ENCODE measurements around the gene HELQ.

DNA sequence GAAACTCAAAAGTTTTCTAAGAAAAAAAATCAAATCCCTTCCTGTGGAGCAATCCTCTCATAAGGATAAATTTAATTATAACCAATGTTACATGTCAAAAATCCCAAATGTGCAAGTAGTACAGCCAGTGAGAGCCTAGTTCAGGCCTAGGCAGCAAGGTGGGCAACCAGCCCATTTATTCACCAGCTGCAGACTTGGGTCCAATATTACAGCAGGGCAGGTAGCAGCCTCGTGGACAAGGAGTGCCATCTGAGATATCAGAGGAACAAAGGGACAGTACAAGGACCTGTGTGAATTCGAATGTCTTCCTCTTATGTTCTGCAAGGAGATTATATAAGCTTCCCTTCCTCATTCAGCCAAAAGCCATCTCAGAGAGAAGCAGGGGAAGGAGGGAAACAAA is 6.6 kb downstream of the HELQ start:
- TF ChIP-seq, protein P1, sequence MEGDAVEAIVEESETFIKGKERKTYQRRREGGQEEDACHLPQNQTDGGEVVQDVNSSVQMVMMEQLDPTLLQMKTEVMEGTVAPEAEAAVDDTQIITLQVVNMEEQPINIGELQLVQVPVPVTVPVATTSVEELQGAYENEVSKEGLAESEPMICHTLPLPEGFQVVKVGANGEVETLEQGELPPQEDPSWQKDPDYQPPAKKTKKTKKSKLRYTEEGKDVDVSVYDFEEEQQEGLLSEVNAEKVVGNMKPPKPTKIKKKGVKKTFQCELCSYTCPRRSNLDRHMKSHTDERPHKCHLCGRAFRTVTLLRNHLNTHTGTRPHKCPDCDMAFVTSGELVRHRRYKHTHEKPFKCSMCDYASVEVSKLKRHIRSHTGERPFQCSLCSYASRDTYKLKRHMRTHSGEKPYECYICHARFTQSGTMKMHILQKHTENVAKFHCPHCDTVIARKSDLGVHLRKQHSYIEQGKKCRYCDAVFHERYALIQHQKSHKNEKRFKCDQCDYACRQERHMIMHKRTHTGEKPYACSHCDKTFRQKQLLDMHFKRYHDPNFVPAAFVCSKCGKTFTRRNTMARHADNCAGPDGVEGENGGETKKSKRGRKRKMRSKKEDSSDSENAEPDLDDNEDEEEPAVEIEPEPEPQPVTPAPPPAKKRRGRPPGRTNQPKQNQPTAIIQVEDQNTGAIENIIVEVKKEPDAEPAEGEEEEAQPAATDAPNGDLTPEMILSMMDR (IDR thresholded peaks at IDR 0.05), result no peak
- TF ChIP-seq EP300 (IDR thresholded peaks at IDR 0.05; ENCODE audit: low read depth), result no peak
- TF ChIP-seq POLR2A (IDR thresholded peaks at IDR 0.05), result no peak
